Transverse colon (tissue), 4 donors: ENCODE measurements around the gene IL1RL1. TPM values are rescaled to one million over a fixed set of nuclear protein-coding genes. Genes with fewer than 3 reads are reported as not detected.
A peak's percentile ranks its signal among the peaks of the same experiment; 100 is the strongest.

Experiments used
- DNase-seq: peaks from one replicate; pipeline ENCODE4 v3.0.0-alpha.2; 2019
- H3K27ac ChIP-seq, 4 donors: fragments of 200-600 bp; sonication (generic); 2 replicates each; pipeline ENCODE4 v1.5.1; 2016 to 2018; ENCODE audit warnings: inconsistent platforms in 4 of 4
- H3K27me3 ChIP-seq: fragments of 200-600 bp; sonication (generic); 2 replicates; pipeline ENCODE4 v1.5.1; 2017; ENCODE audit warnings: inconsistent platforms
- H3K36me3 ChIP-seq, 4 donors: fragments of 200-600 bp; sonication (generic); 2 replicates each; pipeline ENCODE4 v1.5.1; 2017 to 2019; ENCODE audit warnings: inconsistent platforms in 4 of 4
- H3K4me1 ChIP-seq, 4 donors: fragments of 200-600 bp; sonication (generic); 2 replicates each; pipeline ENCODE4 v1.5.1; 2017 to 2020; ENCODE audit warnings: inconsistent platforms in 4 of 4
- H3K4me3 ChIP-seq, 4 donors: fragments of 200-600 bp; sonication (generic); 1 replicate in 1 of 4; 2 replicates in 3 of 4; pipeline versions ENCODE4 v1.5.1 to v1.6.1; 2017 to 2019; ENCODE audit warnings: inconsistent platforms in 4 of 4
- H3K9me3 ChIP-seq, 2 donors: fragments of 200-600 bp; sonication (generic); 2 replicates each; pipeline ENCODE4 v1.5.1; 2017 to 2019; ENCODE audit warnings: inconsistent platforms in 2 of 2
- CTCF ChIP-seq, 5 experiments: fragments of 200-600 bp in 3 of 5; fragments of 450-650 bp in 2 of 5; sonication (generic) in 3 of 5; IDR thresholded peaks; 1 replicate in 2 of 5; 2 replicates in 3 of 5; pipeline ENCODE4 v1.5.1; 2016 to 2017; ENCODE audit warnings: antibody characterized with exemption in 5 of 5, inconsistent platforms in 3 of 5, mild to moderate bottlenecking in 2 of 5, moderate library complexity in 1 of 5
- EP300 ChIP-seq: sonication (generic); formaldehyde crosslinking; IDR thresholded peaks from one replicate; pipeline ENCODE4 v1.6.1; 2017; ENCODE audit warnings: antibody characterized with exemption, low read depth
- POLR2A ChIP-seq: fragments of 450-650 bp; IDR thresholded peaks from one replicate; pipeline ENCODE4 v1.6.1; 2016; ENCODE audit warnings: antibody characterized with exemption, mild to moderate bottlenecking, moderate library complexity
- POLR2AphosphoS5 ChIP-seq, 3 donors: sonication (generic); formaldehyde crosslinking; IDR thresholded peaks; one replicate each; pipeline ENCODE4 v1.6.1; 2016; ENCODE audit warnings: antibody characterized with exemption in 3 of 3
- WGBS, 2 donors: methylation state at CpG; one replicate each; pipeline ENCODE4 v1.1.5; 2018; ENCODE audit warnings: low coverage in 1 of 2; 5-methylcytosine and 5-hydroxymethylcytosine counted together
- in situ Hi-C, 4 donors: fragments of 200-750 bp; cut with MboI; loops; one replicate each; pipeline versions ENCODE4 v1.15.0 to v1.15.1; 2017; ENCODE audit warnings: low sequenced_read_pairs in 3 of 4, low pct_ligation_motif_present in 1 of 4, low pct_unique_long_range_greater_than_20kb in 1 of 4
- intact Hi-C: fragments of 100-400 bp; cut with DNase I; formaldehyde crosslinking; loops from one replicate; pipeline ENCODE4 v1.15.1; 2023; ENCODE audit warnings: low total_unique reads
- total RNA-seq, 4 donors: library from RNA; depleted of rRNA; stranded (reverse); fragments of >200 nt; gene quantifications; one replicate each; pipeline ENCODE4 v1.1.0, GENCODE V29; 2016

The IL1RL1 gene
- total RNA-seq, 4 donors from 2014 or later: 0.40 to 57.2 (median 11.7) TPM

GRCh38 chr2:102273619-102274211 is 37.6 kb upstream of the IL1RL1 start:
- H3K9me3 ChIP-seq: no peaks in the 10 kb centered on the region
- no peaks in the 10 kb centered on the region for H3K4me1 ChIP-seq
- no peaks in the 10 kb centered on the region for H3K36me3 ChIP-seq
- in situ Hi-C loops (no loop called here), intact Hi-C loops (no loop called here)
- 49 to 60% methylated on average over 5 to 6 of the region's 6 CpGs for WGBS, 2 donors
- no peak overlapping the region for H3K27ac ChIP-seq
- TF ChIP-seq EP300: peak; percentile 90
- no peak for TF ChIP-seq POLR2A
- peak in 1 of 3 donors; percentile 43 for TF ChIP-seq POLR2AphosphoS5 (IDR thresholded peaks at IDR 0.05)
- TF ChIP-seq CTCF (IDR thresholded peaks at IDR 0.05): no peak
- no peak overlapping the region for H3K4me3 ChIP-seq
- DNase-seq: no peak
- peaks cover 5% of the 10 kb centered on the region for H3K27me3 ChIP-seq

- intact Hi-C loops (no loop called here), in situ Hi-C loops (no loop called here)
- 90 to 94% methylated on average over 2 of the region's 2 CpGs for WGBS, 2 donors
These were observed 34.7 kb upstream of the IL1RL1 start for GRCh38 chr2:102276549-102277201.

GRCh38 chr2:102277202-102277700 is 34.1 kb upstream of the IL1RL1 start:
- Histone ChIP-seq H3K4me1 (no peaks in the 10 kb centered on the region), H3K9me3 (no peaks in the 10 kb centered on the region), H3K27me3 (peaks cover 5% of the 10 kb centered on the region), H3K27ac (no peak overlapping the region), H3K4me3 (no peak overlapping the region), H3K36me3 (no peaks in the 10 kb centered on the region)
- no peak for TF ChIP-seq EP300
- TF ChIP-seq POLR2AphosphoS5 (IDR thresholded peaks at IDR 0.05): no peak
- TF ChIP-seq CTCF (IDR thresholded peaks at IDR 0.05): no peak
- DNase-seq: no peak
- in situ Hi-C loops: no loop called here
- WGBS, 2 donors: 88% methylated on average over 1 of the region's 1 CpG; no CpG with 5 or more reads in 1 of the 2 donors
- intact Hi-C loops: no loop called here

More at GRCh38 chr2:102276549-102277201, 34.7 kb upstream of the IL1RL1 start:
- Histone ChIP-seq H3K27ac (no peak overlapping the region), H3K36me3 (no peaks in the 10 kb centered on the region), H3K4me1 (no peaks in the 10 kb centered on the region), H3K9me3 (no peaks in the 10 kb centered on the region), H3K27me3 (peaks cover 5% of the 10 kb centered on the region), H3K4me3 (no peak overlapping the region)
- TF ChIP-seq EP300: no peak
- TF ChIP-seq POLR2AphosphoS5 (IDR thresholded peaks at IDR 0.05): no peak
- no peak for DNase-seq

- Histone ChIP-seq H3K27me3 (no peaks in the 10 kb centered on the region), H3K4me1 (no peaks in the 10 kb centered on the region), H3K4me3 (no peak overlapping the region), H3K36me3 (no peaks in the 10 kb centered on the region), H3K27ac (no peak overlapping the region), H3K9me3 (no peaks in the 10 kb centered on the region)
- intact Hi-C loops (no loop called here), in situ Hi-C loops (no loop called here)
- no peak for TF ChIP-seq POLR2AphosphoS5 (IDR thresholded peaks at IDR 0.05)
- no peak for TF ChIP-seq EP300
- no peak for TF ChIP-seq CTCF (IDR thresholded peaks at IDR 0.05)
- no peak for TF ChIP-seq POLR2A
- 79% methylated on average over 3 of the region's 3 CpGs; no CpG with 5 or more reads in 1 of the 2 donors for WGBS, 2 donors
- DNase-seq: no peak
These were observed 32.5 kb upstream of the IL1RL1 start for GRCh38 chr2:102278720-102279390.
